Measurements from ENCODE around the gene HADHA.

The HADHA gene

GRCh38 chr2:26283606-26284005, 39.2 kb upstream of the HADHA start:
- H3K27ac ChIP-seq, result no peak overlapping the region
- in situ Hi-C loops (cut with HindIII; ENCODE audit: low pct_ligation_motif_present, low sequenced_read_pairs), result no loop called here
- H3K27me3 ChIP-seq (replicated peaks), result no peaks in the 10 kb centered on the region
- peaks cover 31% of the 10 kb centered on the region for H3K36me3 ChIP-seq (replicated peaks)
- no peak for TF ChIP-seq CTCF (IDR thresholded peaks at IDR 0.05; ENCODE audit: low read depth, low read length, missing control alignments)
- no peak overlapping the region for H3K4me3 ChIP-seq (ENCODE audit: low read depth, low read length)
- no peak for DNase-seq

GRCh38 chr2:26281226-26281625, 36.8 kb upstream of the HADHA start:
- no peak for TF ChIP-seq CTCF (IDR thresholded peaks at IDR 0.05; ENCODE audit: low read depth, low read length, missing control alignments)
- in situ Hi-C loops (cut with HindIII; ENCODE audit: low pct_ligation_motif_present, low sequenced_read_pairs), result no loop called here
- H3K36me3 ChIP-seq (replicated peaks), result peaks cover 39% of the 10 kb centered on the region
- no peak overlapping the region for H3K4me3 ChIP-seq (ENCODE audit: low read depth, low read length)
- DNase-seq, result no peak
- H3K27me3 ChIP-seq (replicated peaks), result no peaks in the 10 kb centered on the region
- H3K27ac ChIP-seq, result no peak overlapping the region

- no peak overlapping the region for H3K27ac ChIP-seq
- in situ Hi-C loops (cut with HindIII; ENCODE audit: low pct_ligation_motif_present, low sequenced_read_pairs), result no loop called here
- no peaks in the 10 kb centered on the region for H3K27me3 ChIP-seq (replicated peaks)
- DNase-seq, result no peak
- peaks cover 36% of the 10 kb centered on the region for H3K36me3 ChIP-seq (replicated peaks)
- no peak for TF ChIP-seq CTCF (IDR thresholded peaks at IDR 0.05; ENCODE audit: low read depth, low read length, missing control alignments)
- no peak overlapping the region for H3K4me3 ChIP-seq (ENCODE audit: low read depth, low read length)
These were observed 35.5 kb upstream of the HADHA start for GRCh38 chr2:26279886-26280285.

- H3K27ac ChIP-seq, result no peak overlapping the region
- peaks cover 28% of the 10 kb centered on the region for H3K36me3 ChIP-seq (replicated peaks)
- TF ChIP-seq CTCF (IDR thresholded peaks at IDR 0.05; ENCODE audit: low read depth, low read length, missing control alignments), result no peak
- DNase-seq, result no peak
- in situ Hi-C loops (cut with HindIII; ENCODE audit: low pct_ligation_motif_present, low sequenced_read_pairs), result no loop called here
- H3K4me3 ChIP-seq (ENCODE audit: low read depth, low read length), result no peak overlapping the region
- H3K27me3 ChIP-seq (replicated peaks), result no peaks in the 10 kb centered on the region
These were observed 32.2 kb upstream of the HADHA start for GRCh38 chr2:26276484-26277227.

GRCh38 chr2:26274058-26274613, 29.7 kb upstream of the HADHA start:
- no peak for TF ChIP-seq CTCF (IDR thresholded peaks at IDR 0.05; ENCODE audit: low read depth, low read length, missing control alignments)
- peak; percentile 74 for DNase-seq
- Histone ChIP-seq H3K27ac (peak overlapping the region; percentile 47), H3K36me3 (replicated peaks) (peaks cover 19% of the 10 kb centered on the region), H3K4me3 (ENCODE audit: low read depth, low read length) (no peak overlapping the region), H3K27me3 (replicated peaks) (no peaks in the 10 kb centered on the region)
- in situ Hi-C loops (cut with HindIII; ENCODE audit: low pct_ligation_motif_present, low sequenced_read_pairs), result no loop called here
